ENCODE data around the gene RNASE7.

The RNASE7 gene

DNA sequence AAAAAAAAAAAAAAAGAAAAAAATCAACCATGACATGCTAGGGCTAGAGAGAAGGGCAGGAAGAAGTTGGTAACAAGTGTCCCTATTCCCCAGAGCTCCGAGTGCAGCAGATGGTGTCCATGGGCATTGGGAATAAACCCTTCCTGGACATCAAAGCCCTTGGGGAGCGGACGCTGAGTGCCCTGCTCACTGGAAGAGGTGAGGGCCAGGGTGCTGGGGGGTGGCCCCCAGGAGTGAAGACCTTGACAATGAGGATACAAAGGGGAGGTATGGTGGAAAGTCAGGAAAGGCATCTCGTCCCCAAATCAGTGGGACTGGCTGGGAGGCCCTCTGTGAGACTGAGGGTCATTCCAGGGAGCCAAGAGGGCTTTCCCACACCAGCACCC is 44.7 kb downstream of the RNASE7 start:
- H3K4me1 ChIP-seq (ENCODE audit: insufficient read depth, low read length, severe bottlenecking) = no peaks in the 10 kb centered on the region
- no peaks in the 10 kb centered on the region for H3F3A ChIP-seq (ENCODE audit: insufficient read depth, low read length)
- no peaks in the 10 kb centered on the region for H3K9me2 ChIP-seq (ENCODE audit: low read depth, low read length)
- no peaks in the 10 kb centered on the region for H3K79me2 ChIP-seq (ENCODE audit: insufficient read depth, low read length)
- H3K4me2 ChIP-seq (ENCODE audit: low read length) = no peak overlapping the region
- H3K9ac ChIP-seq (ENCODE audit: low read length) = no peak overlapping the region
- H3K36me3 ChIP-seq (ENCODE audit: insufficient read depth, low read length) = no peaks in the 10 kb centered on the region
- H3K9me3 ChIP-seq (ENCODE audit: low read length) = no peaks in the 10 kb centered on the region
- H2AFZ ChIP-seq (ENCODE audit: low read length) = no peak overlapping the region
- H4K20me1 ChIP-seq (ENCODE audit: insufficient read depth, low read length) = no peaks in the 10 kb centered on the region
- no peak overlapping the region for H3K27ac ChIP-seq (ENCODE audit: low read depth, low read length, poor library complexity, severe bottlenecking)
- no peak overlapping the region for H3K4me3 ChIP-seq (ENCODE audit: low read depth, low read length, poor library complexity, severe bottlenecking)
- no peak for TF ChIP-seq EZH2 (IDR thresholded peaks at IDR 0.05; ENCODE audit: borderline replicate concordance, low read length)
- TF ChIP-seq, protein P1, sequence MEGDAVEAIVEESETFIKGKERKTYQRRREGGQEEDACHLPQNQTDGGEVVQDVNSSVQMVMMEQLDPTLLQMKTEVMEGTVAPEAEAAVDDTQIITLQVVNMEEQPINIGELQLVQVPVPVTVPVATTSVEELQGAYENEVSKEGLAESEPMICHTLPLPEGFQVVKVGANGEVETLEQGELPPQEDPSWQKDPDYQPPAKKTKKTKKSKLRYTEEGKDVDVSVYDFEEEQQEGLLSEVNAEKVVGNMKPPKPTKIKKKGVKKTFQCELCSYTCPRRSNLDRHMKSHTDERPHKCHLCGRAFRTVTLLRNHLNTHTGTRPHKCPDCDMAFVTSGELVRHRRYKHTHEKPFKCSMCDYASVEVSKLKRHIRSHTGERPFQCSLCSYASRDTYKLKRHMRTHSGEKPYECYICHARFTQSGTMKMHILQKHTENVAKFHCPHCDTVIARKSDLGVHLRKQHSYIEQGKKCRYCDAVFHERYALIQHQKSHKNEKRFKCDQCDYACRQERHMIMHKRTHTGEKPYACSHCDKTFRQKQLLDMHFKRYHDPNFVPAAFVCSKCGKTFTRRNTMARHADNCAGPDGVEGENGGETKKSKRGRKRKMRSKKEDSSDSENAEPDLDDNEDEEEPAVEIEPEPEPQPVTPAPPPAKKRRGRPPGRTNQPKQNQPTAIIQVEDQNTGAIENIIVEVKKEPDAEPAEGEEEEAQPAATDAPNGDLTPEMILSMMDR (IDR thresholded peaks at IDR 0.05; ENCODE audit: low read length) = no peak
- peaks cover 9% of the 10 kb centered on the region; the same call in 1 of the 2 replicates for H3K27me3 ChIP-seq (ENCODE audit: insufficient read depth, low read length)

DNA sequence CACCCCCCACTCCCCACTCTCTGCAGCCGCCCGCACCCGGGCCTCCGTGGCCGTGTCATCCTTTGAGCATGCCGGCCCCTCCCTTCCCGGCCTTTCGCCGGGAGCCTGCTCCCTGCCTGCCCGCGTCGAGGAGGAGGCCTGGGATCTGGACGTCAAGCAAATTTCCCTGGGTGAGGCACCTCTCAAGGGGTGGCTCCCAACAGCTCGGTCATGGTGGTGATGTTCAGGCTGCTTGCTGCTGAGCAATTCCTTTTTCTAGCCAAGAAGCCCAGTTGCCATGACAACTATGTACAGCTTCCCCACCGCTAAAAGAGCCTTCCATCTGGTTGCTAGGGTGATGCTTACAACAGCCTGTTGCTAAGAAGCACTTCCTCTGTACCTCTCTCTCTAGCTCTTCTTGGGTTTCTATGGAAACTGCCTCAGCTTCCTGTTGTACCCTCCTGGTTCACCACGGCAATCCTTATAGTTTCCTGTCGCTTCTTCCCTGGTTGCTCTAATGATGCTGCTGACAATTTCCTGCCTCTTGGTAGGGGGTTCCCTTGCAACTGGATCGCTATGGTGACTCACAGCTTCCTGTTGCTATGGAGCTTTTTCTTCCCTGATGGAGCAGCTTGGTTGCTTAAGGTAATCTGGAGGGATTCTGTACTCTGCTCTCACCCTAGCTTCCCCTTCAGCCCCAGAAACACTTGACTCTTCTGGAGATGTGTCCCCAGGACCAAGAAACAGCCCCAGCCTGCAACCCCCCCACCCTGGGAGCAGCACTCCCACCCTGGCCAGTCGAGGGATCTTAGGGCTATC is 45.3 kb downstream of the RNASE7 start:
- H3K9ac ChIP-seq (ENCODE audit: low read length) = no peak overlapping the region
- no peak overlapping the region for H2AFZ ChIP-seq (ENCODE audit: low read length)
- H3K36me3 ChIP-seq (ENCODE audit: insufficient read depth, low read length) = no peaks in the 10 kb centered on the region
- H3F3A ChIP-seq (ENCODE audit: insufficient read depth, low read length) = no peaks in the 10 kb centered on the region
- peaks cover 5% of the 10 kb centered on the region; the same call in 1 of the 2 replicates for H3K27me3 ChIP-seq (ENCODE audit: insufficient read depth, low read length)
- H3K79me2 ChIP-seq (ENCODE audit: insufficient read depth, low read length) = no peaks in the 10 kb centered on the region
- H3K4me1 ChIP-seq (ENCODE audit: insufficient read depth, low read length, severe bottlenecking) = peaks cover 4% of the 10 kb centered on the region
- H3K9me3 ChIP-seq (ENCODE audit: low read length) = no peaks in the 10 kb centered on the region
- H3K4me2 ChIP-seq (ENCODE audit: low read length) = no peak overlapping the region
- no peak for TF ChIP-seq EZH2 (IDR thresholded peaks at IDR 0.05; ENCODE audit: borderline replicate concordance, low read length)
- TF ChIP-seq, protein P1 (IDR thresholded peaks at IDR 0.05; ENCODE audit: low read length) = no peak
- H4K20me1 ChIP-seq (ENCODE audit: insufficient read depth, low read length) = no peaks in the 10 kb centered on the region
- H3K9me2 ChIP-seq (ENCODE audit: low read depth, low read length) = no peaks in the 10 kb centered on the region
- H3K4me3 ChIP-seq (ENCODE audit: low read depth, low read length, poor library complexity, severe bottlenecking) = no peak overlapping the region
- H3K27ac ChIP-seq (ENCODE audit: low read depth, low read length, poor library complexity, severe bottlenecking) = no peak overlapping the region

DNA sequence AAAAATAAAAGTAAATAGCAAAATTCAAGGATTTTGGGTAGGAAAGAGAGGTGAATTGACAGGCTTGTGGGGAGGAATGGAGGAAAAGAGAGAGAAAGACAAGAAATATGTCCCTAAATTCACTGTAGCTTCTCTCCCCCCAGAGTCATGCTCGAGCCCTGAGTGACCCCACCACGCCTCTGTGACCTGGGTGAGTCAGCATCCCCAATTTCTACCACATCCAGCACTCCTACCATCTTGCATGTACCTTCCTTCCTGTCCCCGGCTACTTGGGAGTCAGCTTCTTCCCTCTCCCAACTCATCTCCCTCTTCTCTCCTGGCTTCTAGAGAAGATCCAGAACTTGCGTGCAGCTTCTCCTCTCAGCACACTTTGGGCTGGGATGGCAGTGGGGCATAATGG is 46.5 kb downstream of the RNASE7 start:
- Histone ChIP-seq H3K27me3 (ENCODE audit: insufficient read depth, low read length) (no peaks in the 10 kb centered on the region), H3K36me3 (ENCODE audit: insufficient read depth, low read length) (no peaks in the 10 kb centered on the region), H3F3A (ENCODE audit: insufficient read depth, low read length) (no peaks in the 10 kb centered on the region), H3K4me2 (ENCODE audit: low read length) (no peak overlapping the region), H3K9me2 (ENCODE audit: low read depth, low read length) (no peaks in the 10 kb centered on the region), H3K9me3 (ENCODE audit: low read length) (no peaks in the 10 kb centered on the region), H3K79me2 (ENCODE audit: insufficient read depth, low read length) (no peaks in the 10 kb centered on the region), H3K9ac (ENCODE audit: low read length) (no peak overlapping the region), H4K20me1 (ENCODE audit: insufficient read depth, low read length) (no peaks in the 10 kb centered on the region), H3K27ac (ENCODE audit: low read depth, low read length, poor library complexity, severe bottlenecking) (no peak overlapping the region), H3K4me3 (ENCODE audit: low read depth, low read length, poor library complexity, severe bottlenecking) (no peak overlapping the region), H3K4me1 (ENCODE audit: insufficient read depth, low read length, severe bottlenecking) (peaks cover 4% of the 10 kb centered on the region), H2AFZ (ENCODE audit: low read length) (no peak overlapping the region)
- TF ChIP-seq, protein P1 (IDR thresholded peaks at IDR 0.05; ENCODE audit: low read length) = no peak
- no peak for TF ChIP-seq EZH2 (IDR thresholded peaks at IDR 0.05; ENCODE audit: borderline replicate concordance, low read length)
